HG03520 (cell line): ENCODE measurements around the gene TAF6L.
"Not testable (repeated sequence)": the region's sequence is repeated elsewhere in the genome, so short reads cannot be mapped to it uniquely, and the experiment has no call there.

Source experiments
- ATAC-seq: cut with Tn5 transposase; IDR thresholded peaks from one replicate; pipeline ENCODE4 v1.9.1; 2021; ENCODE audit warnings: mild to moderate bottlenecking, moderate library complexity; ENCODE audit not compliant: unreplicated experiment

TAF6L gene

GRCh38 chr11:62771144-62772021 is at the start of gene TAF6L:
Gene TAF6L (plus strand): TSS chr11:62771396. CDS start chr11:62775784, 4,388 bp downstream.
- peak; percentile 70 for ATAC-seq

DNA sequence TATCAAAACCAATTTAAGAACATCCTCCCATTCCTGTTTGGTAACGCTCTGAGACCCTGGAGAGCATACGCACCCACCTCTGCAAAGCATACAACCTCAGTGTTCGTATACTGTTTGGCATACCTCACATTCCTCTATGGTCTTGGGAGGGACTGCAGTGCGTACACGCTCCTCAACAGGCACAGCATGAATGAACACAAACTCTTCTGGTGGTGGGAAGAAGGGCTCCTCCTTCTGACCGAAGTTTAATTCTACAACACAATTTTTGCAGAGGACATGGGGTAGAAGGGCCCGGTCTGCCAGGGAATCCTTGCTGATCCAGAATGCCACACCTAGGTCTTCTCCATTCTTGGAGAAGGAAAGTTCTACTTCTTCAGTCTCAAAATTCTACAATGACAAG is 49.2 kb upstream of the TAF6L start:
- no peak for ATAC-seq

- no peak for ATAC-seq
These were observed 47.0 kb upstream of the TAF6L start for GRCh38 chr11:62724171-62724570.

DNA sequence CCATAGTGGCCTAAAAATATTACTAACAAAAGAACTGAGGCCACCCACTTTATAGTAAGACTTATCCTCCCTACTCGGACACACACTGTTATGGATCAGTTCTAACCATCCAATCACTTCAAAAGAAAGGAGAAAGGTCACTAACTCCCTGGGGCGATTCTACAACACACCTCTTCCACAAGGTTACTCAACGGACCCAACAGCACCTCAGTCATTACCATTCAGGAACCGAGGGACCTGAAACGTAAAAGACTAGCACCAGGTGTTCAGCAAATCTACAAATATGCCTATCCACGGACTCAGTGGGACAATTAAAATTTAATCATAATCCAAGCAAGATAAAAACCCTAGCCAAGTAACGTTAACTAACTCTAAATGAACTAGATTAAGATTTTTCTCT is 45.5 kb upstream of the TAF6L start:
- no peak for ATAC-seq

DNA sequence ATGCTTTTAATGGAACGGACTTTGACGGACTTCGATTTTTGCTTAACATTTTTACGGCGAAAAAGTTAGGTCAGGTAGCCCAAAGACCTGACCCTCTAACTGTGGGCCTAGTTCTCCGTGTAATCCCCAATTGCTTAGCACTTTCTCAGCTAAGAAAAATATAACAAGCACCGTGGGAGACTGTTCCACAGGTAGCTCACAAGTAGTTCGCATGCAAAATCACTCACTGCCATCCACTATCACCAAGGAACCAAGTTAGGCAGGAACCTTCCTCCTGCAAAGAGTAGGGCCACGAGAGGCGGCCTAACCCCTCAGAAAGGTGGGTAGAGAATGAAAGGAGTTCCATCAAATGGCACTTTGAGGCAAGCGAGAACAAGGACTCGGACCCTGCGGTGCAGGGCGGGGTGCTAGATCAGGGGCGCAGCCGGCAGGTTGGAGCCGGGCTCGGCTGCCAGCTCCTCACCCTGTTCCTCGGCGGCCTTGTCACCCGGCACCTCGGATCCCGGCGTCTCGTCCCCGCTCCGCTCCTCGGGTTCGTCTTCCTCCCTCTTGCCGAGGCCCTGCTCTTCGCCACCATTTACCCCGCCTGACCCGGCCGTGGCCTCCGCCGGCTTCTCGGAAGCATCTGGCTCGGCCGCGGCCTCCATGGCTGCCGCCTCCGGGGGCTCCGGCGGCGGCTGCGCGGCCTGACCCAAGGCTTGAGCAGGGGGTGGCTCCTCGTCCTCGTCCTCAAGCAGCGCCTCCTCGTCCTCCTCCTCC is 44.9 kb upstream of the TAF6L start:
- peak; percentile 8 for ATAC-seq

DNA sequence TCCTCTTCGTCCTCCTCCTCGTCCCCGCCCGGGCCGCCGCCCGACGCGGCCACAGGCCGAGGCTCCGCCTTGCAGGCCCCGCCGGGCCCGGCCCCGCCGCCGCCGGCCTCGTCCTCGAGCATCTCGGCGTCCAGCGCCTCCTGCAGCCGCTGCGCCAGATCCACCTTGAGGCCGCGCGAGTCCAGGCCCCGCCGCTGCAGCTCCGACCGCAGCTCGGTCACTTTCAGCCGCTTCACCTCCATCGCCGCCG is 44.4 kb upstream of the TAF6L start:
- no peak for ATAC-seq

DNA sequence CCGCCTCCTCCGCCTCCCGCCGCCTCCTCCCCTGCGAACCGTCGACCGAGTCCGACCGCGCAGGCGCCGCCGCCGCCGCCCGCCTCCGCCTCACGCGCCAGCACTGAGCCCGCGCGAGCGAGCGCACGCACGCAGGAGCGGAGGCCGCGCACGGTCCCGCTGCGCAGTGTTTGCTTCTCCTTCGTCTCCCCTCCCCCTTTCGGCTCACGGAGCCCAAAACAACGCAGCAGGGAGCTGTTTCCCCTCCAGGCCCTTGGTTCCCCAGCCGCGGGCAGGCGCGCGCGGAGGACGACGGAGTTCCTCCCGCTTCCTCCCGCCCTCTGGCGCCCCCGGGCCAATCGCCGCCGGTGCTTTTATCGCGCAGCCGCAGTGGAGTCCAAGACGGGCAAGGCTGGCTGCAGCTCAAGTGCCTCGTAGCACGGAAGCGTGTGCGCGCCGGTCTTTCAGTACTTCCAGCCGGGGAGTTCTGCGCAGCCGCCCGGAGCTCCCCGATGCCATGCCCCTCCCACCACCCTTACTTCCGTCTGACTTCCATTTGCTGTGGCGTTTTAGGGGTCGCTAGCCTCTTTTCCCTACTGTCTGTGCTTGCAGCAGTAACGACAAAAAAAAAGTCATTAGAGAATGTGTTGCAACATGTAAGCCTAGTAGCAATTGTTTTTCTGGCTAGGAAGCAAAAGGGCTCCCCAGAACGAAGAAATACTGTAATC is 43.9 kb upstream of the TAF6L start, which contains the start of gene HNRNPUL2:
Gene HNRNPUL2 (minus strand): TSS at position 293 of the 707 bp plus-strand sequence. CDS start 301 bp downstream, outside the sequence.
- ATAC-seq, result peak; percentile 71

DNA sequence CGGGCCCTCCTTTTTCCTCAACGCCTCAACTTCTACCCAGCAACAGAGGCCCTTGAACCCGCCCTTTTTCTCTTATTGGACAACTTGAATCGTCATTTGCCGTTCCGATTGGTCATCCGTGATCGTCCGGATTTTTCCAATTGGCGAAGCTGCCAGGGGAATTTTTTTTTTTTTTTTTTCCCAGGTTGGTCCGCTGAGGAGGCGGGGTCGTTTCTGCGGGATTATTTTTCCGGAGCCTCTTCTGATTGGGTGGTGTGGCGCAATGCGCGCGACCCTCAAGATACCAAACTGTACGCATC is 43.4 kb upstream of the TAF6L start:
- peak; percentile 48 for ATAC-seq

DNA sequence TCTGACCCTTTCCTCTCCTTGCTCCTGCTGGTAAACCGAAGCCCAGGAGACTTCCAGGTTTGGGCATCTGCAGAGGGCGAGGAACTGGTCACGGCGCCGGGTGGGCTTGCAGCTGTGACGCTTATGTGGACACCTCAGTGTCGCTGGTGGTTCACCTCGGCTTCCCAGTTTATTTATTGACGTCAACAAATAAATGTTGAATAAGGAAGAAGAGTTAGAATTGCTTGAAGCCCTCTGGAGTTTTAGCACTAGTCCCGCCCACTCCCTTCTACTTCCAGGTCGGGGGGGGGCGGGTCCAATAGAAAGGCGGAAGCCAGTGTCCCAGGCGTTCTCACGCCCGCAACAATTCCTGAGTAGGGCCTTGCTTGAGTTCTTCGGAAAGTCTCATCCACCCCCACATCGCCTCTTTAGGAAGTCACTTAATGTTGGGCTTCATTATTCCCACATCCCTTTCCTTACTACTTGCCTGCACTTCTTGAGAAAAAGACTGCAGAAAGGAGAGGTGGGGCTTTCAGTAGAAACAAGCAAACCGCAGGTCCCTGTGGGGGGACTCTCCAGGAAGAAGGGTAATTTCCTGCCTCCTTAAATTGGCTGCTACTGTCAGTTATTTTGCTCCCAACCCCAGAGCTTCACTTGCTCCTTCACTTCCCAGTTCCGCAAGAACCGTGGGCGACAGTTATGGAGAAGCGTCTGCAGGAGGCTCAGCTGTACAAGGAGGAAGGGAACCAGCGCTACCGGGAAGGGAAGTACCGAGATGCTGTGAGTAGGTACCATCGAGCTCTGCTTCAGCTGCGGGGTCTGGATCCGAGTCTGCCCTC is 42.8 kb upstream of the TAF6L start, which contains the start of gene TTC9C:
Gene TTC9C (plus strand): TSS at position 316 of the 818 bp plus-strand sequence. CDS start 363 bp downstream, at position 679.
- ATAC-seq, result no peak

DNA sequence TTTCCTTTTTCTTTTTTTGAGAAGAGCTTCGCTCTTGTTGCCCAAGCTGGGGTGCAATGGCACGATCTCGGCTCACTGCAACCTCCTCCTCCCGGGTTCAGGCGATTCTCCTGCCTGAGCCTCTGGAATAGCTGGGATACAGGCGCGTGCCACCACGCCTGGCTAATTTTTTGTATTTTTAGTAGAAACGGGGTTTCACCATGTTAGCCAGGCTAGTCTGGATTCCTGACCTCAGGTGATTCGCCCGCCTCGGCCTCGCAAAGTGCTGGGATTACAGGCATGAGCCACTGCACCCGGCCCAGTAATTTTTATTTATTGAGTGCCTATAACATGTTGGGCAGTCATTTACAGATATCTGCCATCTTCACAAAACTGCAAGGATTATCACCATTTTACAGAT is 41.1 kb upstream of the TAF6L start:
- not testable (repeated sequence) for ATAC-seq

DNA sequence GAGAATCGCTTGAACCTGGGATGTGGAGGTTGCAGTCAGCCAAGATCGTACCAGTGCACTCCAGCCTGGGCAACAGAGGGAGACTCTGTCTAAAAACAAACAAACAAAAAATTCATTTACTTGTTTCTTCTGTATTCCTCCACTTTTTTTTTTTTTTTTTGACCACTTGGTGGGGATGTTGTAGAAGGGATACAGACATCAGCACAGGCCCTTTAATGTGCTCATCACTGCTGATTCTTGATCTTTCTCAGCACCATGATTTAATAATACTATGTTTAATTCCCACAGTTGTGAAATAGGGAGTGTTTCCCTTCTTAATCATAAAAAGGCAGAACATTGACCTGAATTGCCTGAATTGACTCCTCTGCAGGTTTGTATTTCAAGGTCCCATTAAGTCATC is 38.4 kb upstream of the TAF6L start:
- no peak for ATAC-seq

DNA sequence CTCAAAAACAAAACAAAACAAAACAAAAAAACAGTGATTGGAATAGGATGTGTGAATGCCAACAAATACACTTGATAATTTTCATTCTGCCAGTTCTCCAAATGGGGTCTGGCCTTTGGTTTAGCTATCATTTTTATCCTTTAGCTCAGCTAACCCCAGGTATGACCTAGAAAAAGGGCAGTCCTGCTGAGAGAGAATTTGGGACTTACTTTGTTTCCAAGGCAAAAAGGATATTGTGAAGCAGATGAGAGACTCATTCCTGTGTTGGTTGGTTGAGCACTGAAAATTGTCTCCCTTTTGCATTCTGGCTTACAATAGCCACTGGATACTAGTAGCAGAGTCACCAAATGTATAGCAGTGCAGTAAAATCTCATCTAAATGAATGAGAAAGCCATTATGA is 34.0 kb upstream of the TAF6L start:
- no peak for ATAC-seq

DNA sequence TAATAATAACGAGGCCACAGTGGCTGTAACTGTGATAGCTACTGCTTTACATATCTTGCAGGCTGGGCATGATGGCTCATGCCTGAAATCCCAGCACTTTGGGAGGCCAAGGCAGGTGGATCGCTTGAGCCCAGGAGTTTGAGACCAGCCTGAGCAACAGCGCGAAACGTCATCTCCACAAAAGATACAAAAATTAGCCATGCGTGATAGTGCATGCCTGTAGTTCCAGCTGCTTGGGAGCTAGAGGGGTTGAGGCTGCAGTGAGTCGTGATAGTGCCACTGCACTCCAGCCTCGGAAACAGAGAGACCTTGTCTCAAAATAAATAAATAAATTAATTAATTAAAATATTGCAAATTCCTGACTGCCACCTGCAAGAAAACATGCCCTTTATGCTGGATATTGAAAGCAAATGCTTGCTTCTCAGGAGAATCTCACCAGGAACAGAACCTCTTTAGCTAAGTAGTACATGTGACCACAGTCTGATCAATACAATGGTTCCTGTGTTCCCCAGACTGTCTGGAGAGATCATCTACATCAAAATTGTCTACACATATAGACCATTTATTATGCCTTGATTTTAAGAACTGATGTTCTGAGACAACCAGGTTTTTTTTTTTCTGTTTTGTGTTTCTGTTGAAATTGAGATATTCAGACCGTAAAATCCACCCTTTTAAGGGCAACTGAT is 23.6 kb upstream of the TAF6L start:
- no peak for ATAC-seq

- not testable (repeated sequence) for ATAC-seq
These were observed 21.3 kb upstream of the TAF6L start for GRCh38 chr11:62749931-62750330.

DNA sequence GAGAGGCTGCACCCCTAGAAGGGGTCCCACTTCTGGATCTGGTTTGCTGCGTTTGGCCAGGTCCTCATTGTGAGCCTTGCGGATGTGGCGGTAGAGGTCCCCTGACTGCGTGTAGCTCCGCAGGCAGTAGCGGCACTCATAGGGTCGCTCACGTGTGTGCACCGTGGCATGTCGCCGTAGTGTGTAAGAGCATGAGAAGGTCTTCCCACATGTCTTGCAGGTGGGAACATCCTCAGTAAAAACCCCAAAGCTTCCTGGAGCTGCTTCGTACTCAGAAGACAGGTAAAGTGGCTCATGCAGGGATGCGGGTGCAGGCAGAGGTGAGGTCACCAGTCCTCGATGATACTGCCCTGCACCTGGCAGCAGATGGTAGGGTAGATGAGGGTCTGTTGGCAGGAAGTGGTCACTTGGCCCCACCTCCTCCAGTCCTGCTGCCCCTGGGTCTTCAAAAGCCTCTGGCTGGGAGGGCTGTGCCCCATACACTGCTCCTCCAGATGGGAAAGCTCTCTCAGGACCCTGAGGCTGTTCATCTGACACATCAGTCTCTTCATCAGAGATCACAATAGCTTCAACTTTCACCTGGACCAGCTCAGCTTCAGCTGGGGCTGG is 18.9 kb upstream of the TAF6L start:
- ATAC-seq, result no peak

GRCh38 chr11:62752994-62753735 is 18.0 kb upstream of the TAF6L start:
- no peak for ATAC-seq

DNA sequence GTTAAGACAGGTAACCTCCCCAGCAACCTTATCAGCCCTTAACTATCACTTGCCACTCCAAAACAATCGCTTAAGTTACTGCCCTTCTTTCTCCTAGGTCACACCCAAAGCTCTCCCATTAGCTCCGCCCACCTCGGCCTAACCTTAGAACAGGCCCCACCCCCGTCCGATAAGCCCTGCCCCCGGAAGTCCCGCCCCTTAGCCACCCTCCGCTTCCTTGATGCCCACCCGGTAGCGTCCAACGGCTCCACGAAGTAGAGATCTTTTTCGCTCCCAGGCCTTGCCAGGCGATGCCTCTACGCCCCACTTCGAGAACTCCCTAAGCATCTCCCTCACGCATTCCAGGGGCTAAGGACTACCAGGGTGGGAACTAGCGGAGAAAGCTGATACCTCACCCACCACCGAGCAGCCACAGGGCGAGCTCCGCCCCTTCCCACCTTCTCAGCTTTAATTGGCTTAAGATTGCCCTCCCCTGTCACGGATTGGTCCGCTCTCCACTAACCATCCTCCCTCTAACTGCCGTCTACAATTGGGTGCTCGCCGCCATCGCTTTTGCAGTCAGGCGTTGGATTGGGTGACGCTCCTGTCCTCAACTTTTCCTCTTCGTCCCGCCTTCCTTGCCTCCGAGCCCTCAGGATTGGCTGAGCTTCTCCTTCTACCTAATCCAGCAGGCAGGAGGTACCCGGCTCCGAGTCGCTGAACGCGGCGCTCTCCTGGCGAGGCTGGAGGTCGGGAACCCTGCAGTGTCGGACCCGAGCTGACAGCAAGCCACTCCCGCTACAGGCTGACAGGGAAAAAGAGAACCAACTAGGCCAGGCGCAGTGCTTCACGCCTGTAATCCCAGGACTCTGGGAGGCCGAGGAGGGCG is 17.2 kb upstream of the TAF6L start, which contains the start of gene ZBTB3:
Gene ZBTB3 (minus strand): TSS at position 425 of the 868 bp plus-strand sequence. CDS start 496 bp downstream, outside the sequence.
- peak; percentile 97 for ATAC-seq

DNA sequence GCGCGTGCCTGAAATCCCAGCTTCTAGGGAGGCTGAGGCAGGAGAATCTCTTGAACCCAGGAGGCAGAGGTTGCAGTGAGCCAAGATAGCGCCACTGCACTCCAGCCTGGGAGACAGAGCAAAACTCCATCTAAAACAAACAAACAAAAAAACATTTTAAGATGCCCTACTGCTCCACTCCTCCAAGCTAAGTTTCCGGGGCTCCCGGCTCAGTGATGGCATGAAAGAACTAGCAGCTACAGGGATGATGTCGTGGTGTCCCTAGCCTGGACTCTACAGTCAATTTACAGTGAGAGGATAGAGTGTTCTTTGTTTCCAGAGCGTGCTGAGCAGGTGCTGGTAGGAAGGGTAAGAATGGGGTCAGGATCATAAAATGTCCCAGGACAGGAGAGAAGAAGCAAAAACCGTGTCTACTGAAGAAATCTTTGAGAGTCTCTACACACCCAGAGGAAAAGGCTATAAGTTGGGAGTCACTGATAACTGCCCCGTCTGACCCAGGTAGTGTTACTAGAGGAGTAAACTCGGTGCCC is 16.0 kb upstream of the TAF6L start:
- no peak for ATAC-seq
